Hepatocyte (in vitro differentiated cells): Measurements from ENCODE around the gene ARFIP1. TPM values are rescaled to one million over a fixed set of nuclear protein-coding genes. Genes with fewer than 3 reads are reported as not detected.
A peak's percentile ranks its signal among the peaks of the same experiment; 100 is the strongest.
"Not testable (repeated sequence)": the region's sequence is repeated elsewhere in the genome, so short reads cannot be mapped to it uniquely, and the experiment has no call there.

ENCODE experiments used
- DNase-seq: peaks from one replicate; pipeline ENCODE4 v3.0.0-alpha.2; 2016; ENCODE audit warnings: low spot score
- H2AFZ ChIP-seq: fragments of 200-600 bp; sonication (generic); 2 replicates; pipeline ENCODE4 v1.6.0; 2016; ENCODE audit warnings: antibody characterized with exemption, mild to moderate bottlenecking
- H3K27ac ChIP-seq: fragments of 200-600 bp; sonication (generic); 2 replicates; pipeline ENCODE4 v1.5.1; 2016; ENCODE audit warnings: mild to moderate bottlenecking
- H3K27me3 ChIP-seq: fragments of 200-600 bp; sonication (generic); 2 replicates; pipeline ENCODE4 v1.6.1; 2016
- H3K36me3 ChIP-seq: fragments of 200-600 bp; sonication (generic); replicated peaks from 2 replicates; pipeline ENCODE4 v1.5.1; 2016; ENCODE audit warnings: low read depth; ENCODE audit not compliant: insufficient read depth
- H3K4me1 ChIP-seq: fragments of 200-600 bp; sonication (generic); 2 replicates; pipeline ENCODE4 v1.5.1; 2016; ENCODE audit warnings: mild to moderate bottlenecking, moderate library complexity; ENCODE audit not compliant: insufficient read depth
- H3K4me2 ChIP-seq: fragments of 200-600 bp; sonication (generic); 2 replicates; pipeline ENCODE4 v1.6.0; 2016
- H3K4me3 ChIP-seq: fragments of 200-600 bp; sonication (generic); 2 replicates; pipeline ENCODE4 v1.5.1; 2016; ENCODE audit warnings: mild to moderate bottlenecking
- H3K79me2 ChIP-seq: fragments of 200-600 bp; sonication (generic); 2 replicates; pipeline ENCODE4 v1.6.0; 2017; ENCODE audit warnings: mild to moderate bottlenecking
- H3K9me2 ChIP-seq: fragments of 200-600 bp; sonication (generic); replicated peaks from 2 replicates; pipeline ENCODE4 v1.6.0; 2017; ENCODE audit warnings: mild to moderate bottlenecking; ENCODE audit not compliant: insufficient read depth
- H3K9me3 ChIP-seq: fragments of 200-600 bp; sonication (generic); 2 replicates; pipeline ENCODE4 v1.5.1; 2016; ENCODE audit warnings: low read depth, mild to moderate bottlenecking
- H4K20me1 ChIP-seq: fragments of 200-600 bp; sonication (generic); 2 replicates; pipeline ENCODE4 v1.6.0; 2016; ENCODE audit warnings: mild to moderate bottlenecking; ENCODE audit not compliant: insufficient read depth, poor library complexity, severe bottlenecking
- CTCF ChIP-seq: fragments of 200-600 bp; sonication (generic); IDR thresholded peaks from 2 replicates; pipeline ENCODE4 v1.5.1; 2016; ENCODE audit warnings: antibody characterized with exemption, mild to moderate bottlenecking; ENCODE audit not compliant: poor library complexity
- EZH2 ChIP-seq: fragments of 200-600 bp; sonication (generic); IDR thresholded peaks from 2 replicates; pipeline ENCODE4 v1.6.1; 2016; ENCODE audit warnings: antibody characterized with exemption, mild to moderate bottlenecking, borderline replicate concordance
- EZH2phosphoT487 ChIP-seq: fragments of 200-600 bp; sonication (generic); IDR thresholded peaks from one replicate; pipeline ENCODE4 v1.6.1; 2018; ENCODE audit warnings: antibody characterized with exemption, mild to moderate bottlenecking, low read depth, moderate library complexity; ENCODE audit not compliant: unreplicated experiment, severe bottlenecking
- WGBS: methylation state at CpG from one replicate; pipeline ENCODE4 v1.1.6; 2016; ENCODE audit warnings: low lambda C conversion rate; ENCODE audit errors: missing lambda C conversion rate; 5-methylcytosine and 5-hydroxymethylcytosine counted together
- polyA plus RNA-seq: library from polyadenylated mRNA; unstranded; fragments of >200 nt; fragmentation: Nextera tagmentation; extraction: Ambion mirVana; gene quantifications from 2 replicates; pipeline ENCODE4 v1.2.1, GENCODE V29; 2016
- total RNA-seq: library from RNA; depleted of rRNA; stranded (reverse); fragments of >200 nt; gene quantifications from 2 replicates; pipeline ENCODE4 v1.2.3, GENCODE V29; 2014

The ARFIP1 gene
- total and polyA plus RNA-seq, 2 experiments from 2014 or later: 21.7 to 39.1 TPM

- Histone ChIP-seq H3K4me2 (no peak overlapping the region), H4K20me1 (no peaks in the 10 kb centered on the region), H3K27me3 (no peaks in the 10 kb centered on the region), H3K27ac (peak overlapping the region; percentile 11), H3K4me3 (no peak overlapping the region), H3K9me3 (peaks cover 16% of the 10 kb centered on the region), H3K4me1 (peaks cover 3% of the 10 kb centered on the region), H3K36me3 (no peaks in the 10 kb centered on the region), H3K9me2 (no peaks in the 10 kb centered on the region), H3K79me2 (peaks cover 32% of the 10 kb centered on the region), H2AFZ (no peak overlapping the region)
- peak; percentile 13 for DNase-seq
- TF ChIP-seq EZH2phosphoT487 (no peak), EZH2 (no peak)
- 55% methylated on average over 4 of the region's 4 CpGs for WGBS
Measured at GRCh38 chr4:152850377-152850776, 70.6 kb downstream of the ARFIP1 start.

- TF ChIP-seq CTCF: no peak
- TF ChIP-seq EZH2phosphoT487: no peak
- TF ChIP-seq EZH2: no peak
- 67% methylated on average over 1 of the region's 1 CpG for WGBS
- H3K36me3 ChIP-seq: no peaks in the 10 kb centered on the region
- peak overlapping the region; percentile 11 for H3K27ac ChIP-seq
- H3K79me2 ChIP-seq: peaks cover 35% of the 10 kb centered on the region
- H2AFZ ChIP-seq: no peak overlapping the region
- H4K20me1 ChIP-seq: no peaks in the 10 kb centered on the region
- peaks cover 16% of the 10 kb centered on the region for H3K9me3 ChIP-seq
- DNase-seq: no peak
- no peaks in the 10 kb centered on the region for H3K27me3 ChIP-seq
- no peak overlapping the region for H3K4me2 ChIP-seq
- no peak overlapping the region for H3K4me3 ChIP-seq
- H3K4me1 ChIP-seq: peaks cover 3% of the 10 kb centered on the region
- no peaks in the 10 kb centered on the region for H3K9me2 ChIP-seq
Measured at GRCh38 chr4:152851226-152851625, 71.5 kb downstream of the ARFIP1 start.

- Histone ChIP-seq H3K27ac (no peak overlapping the region), H3K9me2 (no peaks in the 10 kb centered on the region), H3K9me3 (peaks cover 16% of the 10 kb centered on the region), H4K20me1 (no peaks in the 10 kb centered on the region), H3K4me1 (peaks cover 3% of the 10 kb centered on the region), H3K4me3 (no peak overlapping the region), H3K4me2 (no peak overlapping the region), H2AFZ (no peak overlapping the region), H3K27me3 (no peaks in the 10 kb centered on the region), H3K36me3 (no peaks in the 10 kb centered on the region), H3K79me2 (peaks cover 38% of the 10 kb centered on the region)
- DNase-seq: no peak
- 98% methylated on average over 2 of the region's 2 CpGs for WGBS
- TF ChIP-seq CTCF (no peak), EZH2 (no peak), EZH2phosphoT487 (no peak)
Measured at GRCh38 chr4:152853293-152853692, 73.5 kb downstream of the ARFIP1 start.

- H3K27me3 ChIP-seq, H3K27ac ChIP-seq, H3K4me1 ChIP-seq, DNase-seq, H4K20me1 ChIP-seq, H2AFZ ChIP-seq, H3K36me3 ChIP-seq, H3K4me2 ChIP-seq, H3K4me3 ChIP-seq, H3K9me2 ChIP-seq: not testable (repeated sequence)
- Histone ChIP-seq H3K79me2 (peaks cover 38% of the 10 kb centered on the region), H3K9me3 (peaks cover 16% of the 10 kb centered on the region)
- whole genome bisulfite sequencing: 97% methylated on average over 5 of the region's 5 CpGs
Measured at GRCh38 chr4:152854016-152854415, 74.3 kb downstream of the ARFIP1 start.
